Measurements from ENCODE around the gene NSD1.
"Not testable (repeated sequence)": the region's sequence is repeated elsewhere in the genome, so short reads cannot be mapped to it uniquely, and the experiment has no call there.

DNA sequence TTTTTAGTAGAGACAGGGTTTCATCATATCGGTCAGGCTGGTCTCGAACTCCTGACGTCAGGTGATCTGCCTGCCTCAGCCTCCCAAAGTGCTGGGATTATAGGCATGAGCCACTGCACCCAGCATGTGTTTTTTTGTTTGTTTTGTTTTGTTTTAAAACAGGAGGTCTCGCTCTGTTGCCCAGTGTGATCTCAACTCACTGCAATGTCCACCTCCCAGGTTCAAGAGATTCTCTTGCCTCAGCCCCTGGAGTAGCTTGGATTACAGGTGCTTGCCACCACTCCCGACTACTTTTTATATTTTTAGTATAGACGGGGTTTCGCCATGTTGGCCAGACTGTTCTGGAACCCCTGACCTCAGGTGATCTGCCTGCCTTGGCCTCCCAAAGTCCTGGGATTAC lies 125.1 kb downstream of the NSD1 start:
- TF ChIP-seq, protein P1, sequence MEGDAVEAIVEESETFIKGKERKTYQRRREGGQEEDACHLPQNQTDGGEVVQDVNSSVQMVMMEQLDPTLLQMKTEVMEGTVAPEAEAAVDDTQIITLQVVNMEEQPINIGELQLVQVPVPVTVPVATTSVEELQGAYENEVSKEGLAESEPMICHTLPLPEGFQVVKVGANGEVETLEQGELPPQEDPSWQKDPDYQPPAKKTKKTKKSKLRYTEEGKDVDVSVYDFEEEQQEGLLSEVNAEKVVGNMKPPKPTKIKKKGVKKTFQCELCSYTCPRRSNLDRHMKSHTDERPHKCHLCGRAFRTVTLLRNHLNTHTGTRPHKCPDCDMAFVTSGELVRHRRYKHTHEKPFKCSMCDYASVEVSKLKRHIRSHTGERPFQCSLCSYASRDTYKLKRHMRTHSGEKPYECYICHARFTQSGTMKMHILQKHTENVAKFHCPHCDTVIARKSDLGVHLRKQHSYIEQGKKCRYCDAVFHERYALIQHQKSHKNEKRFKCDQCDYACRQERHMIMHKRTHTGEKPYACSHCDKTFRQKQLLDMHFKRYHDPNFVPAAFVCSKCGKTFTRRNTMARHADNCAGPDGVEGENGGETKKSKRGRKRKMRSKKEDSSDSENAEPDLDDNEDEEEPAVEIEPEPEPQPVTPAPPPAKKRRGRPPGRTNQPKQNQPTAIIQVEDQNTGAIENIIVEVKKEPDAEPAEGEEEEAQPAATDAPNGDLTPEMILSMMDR (IDR thresholded peaks at IDR 0.05): not testable (repeated sequence)
- TF ChIP-seq POLR2AphosphoS5, POLR2A, EP300 (IDR thresholded peaks at IDR 0.05): not testable (repeated sequence)

Measured in sigmoid colon (tissue), 4 donors.